HepG2 (cell line): ENCODE measurements around the gene FAM228B. TPM values are rescaled to one million over a fixed set of nuclear protein-coding genes. Genes with fewer than 3 reads are reported as not detected.

Experiments
- ARNTL ChIP-seq: sonication (generic); formaldehyde crosslinking; IDR thresholded peaks from 2 replicates; pipeline ENCODE4 v1.4.0; 2020; ENCODE audit warnings: mild to moderate bottlenecking, missing genetic modification reagents
- CREBL2 ChIP-seq: sonication (generic); formaldehyde crosslinking; IDR thresholded peaks from 2 replicates; pipeline ENCODE4 v1.8.1; 2023; ENCODE audit warnings: missing genetic modification reagents, mild to moderate bottlenecking, borderline replicate concordance
- ERF ChIP-seq: IDR thresholded peaks from 2 replicates; pipeline ENCODE4 v1.6.1; 2018; ENCODE audit warnings: missing biosample characterization, missing genetic modification reagents
- EZH2 ChIP-seq: conservative IDR thresholded peaks from 2 replicates; pipeline ENCODE4 v1.6.1; 2012; ENCODE audit warnings: mild to moderate bottlenecking, low read depth, low read length, moderate library complexity
- HNF1B ChIP-seq: sonication (generic); formaldehyde crosslinking; IDR thresholded peaks from 2 replicates; pipeline ENCODE4 v1.5.1; 2020; ENCODE audit warnings: mild to moderate bottlenecking, moderate library complexity, missing genetic modification reagents
- HOXA5 ChIP-seq: sonication (generic); formaldehyde crosslinking; IDR thresholded peaks from 2 replicates; pipeline ENCODE4 v1.4.0; 2020; ENCODE audit warnings: missing genetic modification reagents
- NKX3-1 ChIP-seq: sonication (generic); formaldehyde crosslinking; IDR thresholded peaks from 2 replicates; pipeline ENCODE4 v1.5.0; 2020; ENCODE audit warnings: missing genetic modification reagents
- PAXIP1 ChIP-seq: sonication (generic); formaldehyde crosslinking; conservative IDR thresholded peaks from 2 replicates; pipeline ENCODE4 v1.4.0; 2020; ENCODE audit warnings: mild to moderate bottlenecking, missing genetic modification reagents, moderate library complexity
- SKIL ChIP-seq: sonication (generic); formaldehyde crosslinking; IDR thresholded peaks from 2 replicates; pipeline ENCODE4 v1.8.0; 2022; ENCODE audit warnings: missing genetic modification reagents, mild to moderate bottlenecking, moderate library complexity, borderline replicate concordance
- SNAPC5 ChIP-seq: sonication (generic); formaldehyde crosslinking; IDR thresholded peaks from 2 replicates; pipeline ENCODE4 v1.8.1; 2023; ENCODE audit warnings: mild to moderate bottlenecking, missing genetic modification reagents, borderline replicate concordance
- SP4 ChIP-seq: sonication (generic); formaldehyde crosslinking; IDR thresholded peaks from 2 replicates; pipeline ENCODE4 v1.8.1; 2023; ENCODE audit warnings: mild to moderate bottlenecking, missing genetic modification reagents
- SRSF4 ChIP-seq: fragments of 200-400 bp; formaldehyde crosslinking; IDR thresholded peaks from one replicate; pipeline ENCODE4 v1.6.1; 2018; ENCODE audit warnings: mild to moderate bottlenecking, low read depth, low read length, moderate library complexity; ENCODE audit not compliant: poor library complexity, severe bottlenecking
- SRY ChIP-seq: sonication (generic); formaldehyde crosslinking; IDR thresholded peaks from 2 replicates; pipeline ENCODE4 v1.8.0; 2022; ENCODE audit warnings: mild to moderate bottlenecking, missing genetic modification reagents
- TARDBP ChIP-seq: sonication (generic); formaldehyde crosslinking; IDR thresholded peaks from 2 replicates; pipeline ENCODE4 v1.8.0; 2022; ENCODE audit warnings: mild to moderate bottlenecking, missing genetic modification reagents
- THAP8 ChIP-seq: sonication (generic); formaldehyde crosslinking; IDR thresholded peaks from 2 replicates; pipeline ENCODE4 v1.5.1; 2020; ENCODE audit warnings: missing genetic modification reagents, mild to moderate bottlenecking, borderline replicate concordance
- ZKSCAN5 ChIP-seq: sonication (generic); formaldehyde crosslinking; IDR thresholded peaks from 2 replicates; pipeline ENCODE4 v1.5.1; 2020; ENCODE audit warnings: mild to moderate bottlenecking, missing genetic modification reagents
- ZNF329 ChIP-seq: sonication (generic); formaldehyde crosslinking; IDR thresholded peaks from 2 replicates; pipeline ENCODE4 v1.9.0; 2021; ENCODE audit warnings: low read depth, mild to moderate bottlenecking, missing genetic modification reagents
- ZNF343 ChIP-seq: sonication (generic); formaldehyde crosslinking; IDR thresholded peaks from 2 replicates; pipeline ENCODE4 v1.4.0; 2020; ENCODE audit warnings: mild to moderate bottlenecking, missing genetic modification reagents
- ZNF713 ChIP-seq: sonication (generic); formaldehyde crosslinking; IDR thresholded peaks from 2 replicates; pipeline ENCODE4 v1.4.0; 2020; ENCODE audit warnings: mild to moderate bottlenecking, missing genetic modification reagents
- ZNF839 ChIP-seq: sonication (generic); formaldehyde crosslinking; IDR thresholded peaks from 2 replicates; pipeline ENCODE4 v1.4.0; 2020; ENCODE audit warnings: missing genetic modification reagents, mild to moderate bottlenecking, borderline replicate concordance
- polyA plus RNA-seq, 8 experiments: library from polyadenylated mRNA; depleted of rRNA in 3 of 8; stranded (reverse) in 7 of 8; unstranded in 1 of 8; fragments of >200 nt; fragmentation: Illumina TruSeq in 4 of 8; extraction: Trizol in 4 of 8; gene quantifications; 2 replicates each; pipeline versions ENCODE4 v1.2.1 to v1.2.3, GENCODE V29; 2011 to 2016; ENCODE audit warnings: low read depth in 4 of 8, missing spikeins in 1 of 8, mixed read lengths in 1 of 8; ENCODE audit not compliant: insufficient read depth in 1 of 8
- total RNA-seq, 5 experiments: library from RNA; depleted of rRNA; stranded (reverse); fragments of >200 nt; fragmentation: Illumina TruSeq; extraction: Trizol; gene quantifications; 2 replicates each; pipeline ENCODE4 v1.2.3, GENCODE V29; 2016; ENCODE audit warnings: low read depth in 1 of 5

FAM228B gene
- total and polyA plus RNA-seq, 2 of the 13 experiments (the other 11 are each of a cell fraction or from before 2014, with no cell fraction given), result 0.79 to 1.1 TPM

- TF ChIP-seq ZNF329 (peak; percentile 63; the same call in 1 of the 2 replicates), ZNF839 (CRISPR knock-in tag) (no peak; the same call in 1 of the 2 replicates), NKX3-1 (peak; percentile 21; the same call in 1 of the 2 replicates), SKIL (CRISPR knock-in tag) (peak; percentile 79; the same call in 1 of the 2 replicates), ZNF713 (CRISPR knock-in tag) (peak; percentile 71; the same call in 1 of the 2 replicates), HNF1B (CRISPR knock-in tag) (no peak), SP4 (CRISPR knock-in tag) (no peak; the same call in 1 of the 2 replicates), THAP8 (CRISPR knock-in tag) (no peak), ERF (CRISPR knock-in tag) (peak; percentile 67; the same call in 1 of the 2 replicates), SRSF4 (no peak), ARNTL (CRISPR knock-in tag) (no peak), SNAPC5 (no peak), ZKSCAN5 (CRISPR knock-in tag) (0 out of 2 replicates have a peak, but pooled peaks have one; percentile 37), TARDBP (CRISPR knock-in tag) (no peak), ZNF343 (CRISPR knock-in tag) (no peak; the same call in none of the 2 replicates), PAXIP1 (CRISPR knock-in tag) (peak; percentile 80), SRY (CRISPR knock-in tag) (no peak; the same call in 1 of the 2 replicates), HOXA5 (no peak; the same call in 1 of the 2 replicates), CREBL2 (CRISPR knock-in tag) (no peak; the same call in 1 of the 2 replicates), EZH2 (no peak)
Observed at GRCh38 chr2:24083567-24084385, 39.5 kb upstream of the FAM228B start (continued).
